Measurements from ENCODE around the gene EML2. TPM values are rescaled to one million over a fixed set of nuclear protein-coding genes. Genes with fewer than 3 reads are reported as not detected.

EML2 gene
- total RNA-seq, result 25.2 and 27.0 TPM in 2 replicates

DNA sequence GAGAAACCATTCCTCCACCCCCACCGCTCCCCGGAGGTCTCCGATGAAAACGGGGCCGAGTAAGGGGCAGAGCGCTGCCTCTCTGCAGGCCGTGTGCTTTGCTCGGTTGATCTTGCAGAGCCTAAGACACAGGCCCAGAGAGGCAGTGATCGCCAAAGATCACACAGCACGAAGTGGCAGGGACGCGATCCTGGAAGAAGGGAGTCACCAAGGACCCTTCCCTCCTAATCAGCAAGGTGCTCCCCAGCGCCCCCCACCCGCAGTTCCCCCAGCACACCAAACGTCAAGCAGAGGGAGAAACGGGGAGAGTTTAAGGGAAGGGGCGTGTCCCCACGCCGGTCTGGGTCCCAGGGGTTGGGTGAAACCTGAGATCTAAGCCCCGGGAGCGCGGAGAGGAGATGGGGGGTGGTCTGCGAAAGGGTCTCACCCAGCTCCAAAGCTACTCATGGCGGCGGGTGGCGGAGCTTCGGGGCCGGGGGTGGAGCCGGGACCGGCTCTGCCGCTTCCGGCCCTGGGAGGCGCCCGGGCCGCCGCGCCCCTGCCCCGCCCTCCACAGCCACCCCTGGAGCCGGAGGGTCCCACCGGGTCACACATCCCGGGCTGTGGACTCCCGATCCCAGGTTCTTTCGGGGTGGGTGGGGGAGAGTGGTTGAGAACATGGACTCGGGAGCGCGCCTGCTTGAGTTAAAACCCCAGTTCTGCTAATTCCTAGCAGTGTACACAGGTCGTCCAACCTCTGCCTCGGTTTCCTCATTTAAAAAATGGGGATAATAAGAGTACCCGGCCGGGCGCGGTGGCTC is at the start of gene EML2:
Gene EML2 (minus strand): TSS at position 468 of the 800 bp plus-strand sequence. CDS start 21 bp downstream, at position 447.

GRCh38 chr19:45667620-45668341 is 28.6 kb upstream of the EML2 start, which contains the start of gene GIPR:
Gene GIPR, plus strand, starts transcription at chr19:45668221. Its CDS starts 1,300 bp downstream, at chr19:45669521.

GRCh38 chr19:45601524-45602374 is 37.4 kb downstream of the EML2 start, which contains the start of gene GPR4:
Gene GPR4, minus strand, starts transcription at chr19:45602212. Its CDS starts 10,346 bp downstream, at chr19:45591866.

DNA sequence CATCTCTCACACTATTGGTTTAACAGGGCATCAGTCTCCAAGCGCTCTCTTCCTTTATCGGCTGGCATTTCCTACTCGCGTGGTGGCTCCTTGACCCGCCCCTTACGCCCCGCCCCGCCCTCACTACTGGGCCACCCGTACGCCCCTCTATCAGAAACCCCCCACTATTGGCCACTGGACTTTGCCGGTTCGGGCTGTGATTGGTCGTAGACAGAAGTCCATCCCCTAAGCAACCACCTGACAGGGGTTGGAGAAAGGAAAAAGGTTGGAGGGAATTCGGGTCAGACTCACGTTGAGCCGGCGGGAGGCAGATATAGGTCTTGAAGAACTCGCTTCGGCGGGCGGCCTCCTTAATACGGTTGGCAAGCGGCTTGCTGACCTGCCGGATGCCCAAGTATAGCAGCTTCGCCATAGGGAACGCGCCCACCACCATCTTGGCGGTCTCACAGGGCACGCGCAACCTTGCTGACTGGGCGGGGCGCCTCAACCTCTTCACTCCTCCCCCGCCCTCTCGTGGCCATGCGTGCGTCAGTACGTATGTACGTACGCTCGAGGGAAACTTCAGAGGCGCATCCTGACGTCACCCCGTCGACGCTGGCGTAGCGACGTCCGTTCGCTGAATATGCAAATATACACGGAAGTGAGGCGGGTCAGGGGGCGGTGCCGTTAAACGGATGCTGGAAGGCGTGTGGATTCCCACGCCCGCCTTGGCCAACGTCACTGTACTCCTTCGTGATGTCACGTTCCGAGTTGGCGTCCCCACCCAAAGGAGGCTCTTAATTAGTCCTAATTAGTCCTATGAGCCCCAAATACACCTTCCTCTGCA is 54.7 kb downstream of the EML2 start, which contains the start of gene OPA3:
Gene OPA3 (minus strand): TSS at position 471 of the 826 bp plus-strand sequence. CDS start 38 bp downstream, at position 433.

Small RNA genes within 50 kb of the gene (small RNA-seq; reads per million reads assigned to genes)
- gene MIR642A, result 3.7 reads per million, percentile 70 among the genes with 10 or more reads in this experiment
- gene RN7SL836P, result not detected

Other genes with a start within 250 kb of the EML2 start
- gene PPP1R13L, start 234.3 kb downstream of the EML2 start, total RNA-seq, result 9.2 and 22.0 TPM in 2 replicates
- 5.8 and 7.8 TPM in 2 replicates for gene POLR1G, start 232.8 kb downstream of the EML2 start, total RNA-seq
- gene ERCC1, start 215.5 kb downstream of the EML2 start, total RNA-seq, result 94.6 and 95.7 TPM in 2 replicates
- 1.3 and 2.9 TPM in 2 replicates for gene FOSB, start 171.4 kb downstream of the EML2 start, total RNA-seq
- 11.0 and 16.0 TPM in 2 replicates for gene RTN2, start 142.3 kb downstream of the EML2 start, total RNA-seq
- 0.61 and 1.8 TPM in 2 replicates for gene PPM1N, start 141.0 kb downstream of the EML2 start, total RNA-seq
- 116 and 135 TPM in 2 replicates for gene VASP, start 131.9 kb downstream of the EML2 start, total RNA-seq
- gene OPA3, start 54.6 kb downstream of the EML2 start, total RNA-seq, result 12.0 and 16.3 TPM in 2 replicates
- not detected in 2 replicates for gene GPR4, start 37.2 kb downstream of the EML2 start, total RNA-seq
- gene GIPR, start 28.8 kb upstream of the EML2 start, total RNA-seq, result 0.49 TPM in 1 of 2 replicates, not detected in the other
- gene SNRPD2, start 52.6 kb upstream of the EML2 start, total RNA-seq, result 116 and 182 TPM in 2 replicates
- gene QPCTL, start 53.3 kb upstream of the EML2 start, total RNA-seq, result 21.7 and 23.0 TPM in 2 replicates
- 8.8 and 9.7 TPM in 2 replicates for gene FBXO46, start 91.5 kb upstream of the EML2 start, total RNA-seq
- not detected in 2 replicates for gene MEIOSIN, start 94.0 kb upstream of the EML2 start, total RNA-seq
- gene SIX5, start 129.9 kb upstream of the EML2 start, total RNA-seq, result 15.3 and 17.2 TPM in 2 replicates
- gene DMPK, start 143.1 kb upstream of the EML2 start, total RNA-seq, result 115 and 129 TPM in 2 replicates
- gene DMWD, start 153.4 kb upstream of the EML2 start, total RNA-seq, result 67.4 and 90.9 TPM in 2 replicates
- gene RSPH6A, start 175.9 kb upstream of the EML2 start, total RNA-seq, result 0.16 and 0.24 TPM in 2 replicates
- 42.0 and 44.0 TPM in 2 replicates for gene SYMPK, start 223.8 kb upstream of the EML2 start, total RNA-seq
- not detected in 2 replicates for gene FOXA3, start 224.9 kb upstream of the EML2 start, total RNA-seq
- gene IRF2BP1, start 246.7 kb upstream of the EML2 start, total RNA-seq, result 41.0 and 44.3 TPM in 2 replicates

Data from hair follicle dermal papilla cell (primary cell).